Neural crest cell (in vitro differentiated cells): ENCODE measurements around the gene GPX3. TPM values are rescaled to one million over a fixed set of nuclear protein-coding genes. Genes with fewer than 3 reads are reported as not detected.

ENCODE experiments used
- DNase-seq: peaks from one replicate; pipeline ENCODE4 v3.0.0; 2021; ENCODE audit warnings: low read depth, mixed read lengths, low spot score
- H3K27ac Mint-ChIP-seq: one replicate; pipeline ENCODE4 v1.8.0; 2021; ENCODE audit warnings: mild to moderate bottlenecking, mixed read lengths; ENCODE audit not compliant: unreplicated experiment
- H3K27me3 Mint-ChIP-seq: 2 replicates; pipeline ENCODE4 v1.8.0; 2021; ENCODE audit warnings: low read depth, mild to moderate bottlenecking, mixed read lengths
- H3K36me3 Mint-ChIP-seq: 2 replicates; pipeline ENCODE4 v1.8.0; 2021; ENCODE audit warnings: low read depth, mild to moderate bottlenecking, mixed read lengths
- H3K4me1 Mint-ChIP-seq: 2 replicates; pipeline ENCODE4 v1.8.0; 2021; ENCODE audit warnings: mixed read lengths
- H3K4me3 Mint-ChIP-seq: one replicate; pipeline ENCODE4 v1.8.0; 2021; ENCODE audit warnings: mild to moderate bottlenecking, mixed read lengths
- H3K9me3 Mint-ChIP-seq: 2 replicates; pipeline ENCODE4 v1.8.0; 2021; ENCODE audit warnings: mixed read lengths
- total RNA-seq: library from RNA; stranded (reverse); gene quantifications from 2 replicates; pipeline ENCODE4 v1.2.1, GENCODE V29; 2021
- TF ChIP-seq, protein P1 (sequence below): fragments of 200-600 bp; sonication (generic); conservative IDR thresholded peaks from 2 replicates; pipeline ENCODE4 v1.5.0; 2021; ENCODE audit warnings: antibody characterized with exemption, mild to moderate bottlenecking

GPX3 gene
- total RNA-seq, 1 donor from 2014 or later, result 4.6 TPM

DNA sequence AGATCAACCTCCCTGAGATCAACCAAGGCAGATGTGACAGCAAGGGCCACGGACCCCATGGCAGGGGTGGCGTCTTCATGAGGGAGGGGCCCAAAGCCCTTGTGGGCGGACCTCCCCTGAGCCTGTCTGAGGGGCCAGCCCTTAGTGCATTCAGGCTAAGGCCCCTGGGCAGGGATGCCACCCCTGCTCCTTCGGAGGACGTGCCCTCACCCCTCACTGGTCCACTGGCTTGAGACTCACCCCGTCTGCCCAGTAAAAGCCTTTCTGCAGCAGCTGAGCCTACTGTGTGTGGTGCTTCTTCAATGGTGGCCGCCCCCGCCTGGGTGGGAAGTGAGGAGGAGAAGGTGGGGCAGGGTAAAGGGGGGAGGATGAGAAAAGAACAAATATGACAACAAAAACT is 8.3 kb downstream of the GPX3 start:
- Mint-ChIP-seq H3K27ac (peak overlapping the region; percentile 72), H3K4me3 (no peak overlapping the region), H3K36me3 (peaks cover 12% of the 10 kb centered on the region), H3K27me3 (no peaks in the 10 kb centered on the region), H3K4me1 (no peaks in the 10 kb centered on the region), H3K9me3 (no peaks in the 10 kb centered on the region)
- DNase-seq, result no peak
- TF ChIP-seq, protein P1, sequence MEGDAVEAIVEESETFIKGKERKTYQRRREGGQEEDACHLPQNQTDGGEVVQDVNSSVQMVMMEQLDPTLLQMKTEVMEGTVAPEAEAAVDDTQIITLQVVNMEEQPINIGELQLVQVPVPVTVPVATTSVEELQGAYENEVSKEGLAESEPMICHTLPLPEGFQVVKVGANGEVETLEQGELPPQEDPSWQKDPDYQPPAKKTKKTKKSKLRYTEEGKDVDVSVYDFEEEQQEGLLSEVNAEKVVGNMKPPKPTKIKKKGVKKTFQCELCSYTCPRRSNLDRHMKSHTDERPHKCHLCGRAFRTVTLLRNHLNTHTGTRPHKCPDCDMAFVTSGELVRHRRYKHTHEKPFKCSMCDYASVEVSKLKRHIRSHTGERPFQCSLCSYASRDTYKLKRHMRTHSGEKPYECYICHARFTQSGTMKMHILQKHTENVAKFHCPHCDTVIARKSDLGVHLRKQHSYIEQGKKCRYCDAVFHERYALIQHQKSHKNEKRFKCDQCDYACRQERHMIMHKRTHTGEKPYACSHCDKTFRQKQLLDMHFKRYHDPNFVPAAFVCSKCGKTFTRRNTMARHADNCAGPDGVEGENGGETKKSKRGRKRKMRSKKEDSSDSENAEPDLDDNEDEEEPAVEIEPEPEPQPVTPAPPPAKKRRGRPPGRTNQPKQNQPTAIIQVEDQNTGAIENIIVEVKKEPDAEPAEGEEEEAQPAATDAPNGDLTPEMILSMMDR, result no peak

GRCh38 chr5:151029179-151030055 is 9.0 kb downstream of the GPX3 start:
- Mint-ChIP-seq H3K27me3 (no peaks in the 10 kb centered on the region), H3K36me3 (peaks cover 18% of the 10 kb centered on the region), H3K9me3 (no peaks in the 10 kb centered on the region), H3K27ac (no peak overlapping the region), H3K4me1 (no peaks in the 10 kb centered on the region), H3K4me3 (no peak overlapping the region)
- TF ChIP-seq, protein P1, result no peak
- DNase-seq, result no peak

- Mint-ChIP-seq H3K27me3 (no peaks in the 10 kb centered on the region), H3K36me3 (peaks cover 20% of the 10 kb centered on the region)
- TF ChIP-seq, protein P1, result no peak
Measured at GRCh38 chr5:151030056-151030336, 9.6 kb downstream of the GPX3 start.

DNA sequence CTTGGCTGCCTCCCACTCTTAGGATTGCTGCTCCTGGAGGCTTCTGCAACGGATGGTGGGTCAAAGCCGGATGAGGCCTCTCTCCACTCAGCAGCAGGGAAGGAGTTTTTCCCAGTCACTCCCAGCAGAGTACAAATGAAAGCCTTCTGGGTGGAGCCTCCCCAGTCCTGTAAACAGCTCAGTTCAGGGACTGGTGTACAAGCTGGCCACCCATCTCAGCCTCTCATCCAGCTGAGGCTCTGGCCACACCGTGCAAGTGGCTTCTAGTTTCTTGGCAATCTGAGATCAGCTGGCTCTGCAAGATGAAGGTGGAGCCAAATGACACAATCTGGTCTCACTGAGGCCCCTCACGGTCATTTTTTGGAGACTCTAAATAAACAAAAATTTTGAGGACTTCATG is 10.0 kb downstream of the GPX3 start:
- no peak for DNase-seq
- Mint-ChIP-seq H3K27ac (no peak overlapping the region), H3K9me3 (no peaks in the 10 kb centered on the region), H3K36me3 (peaks cover 20% of the 10 kb centered on the region), H3K27me3 (no peaks in the 10 kb centered on the region), H3K4me3 (no peak overlapping the region), H3K4me1 (no peaks in the 10 kb centered on the region)
- TF ChIP-seq, protein P1, result no peak

More at GRCh38 chr5:151030056-151030336, 9.6 kb downstream of the GPX3 start:
- DNase-seq, result no peak
- Mint-ChIP-seq H3K4me1 (no peaks in the 10 kb centered on the region), H3K4me3 (no peak overlapping the region), H3K9me3 (no peaks in the 10 kb centered on the region), H3K27ac (no peak overlapping the region)

GRCh38 chr5:151031554-151031953 is 11.2 kb downstream of the GPX3 start:
- H3K27ac Mint-ChIP-seq, result peak overlapping the region; percentile 60

More at GRCh38 chr5:151031554-151031953, 11.2 kb downstream of the GPX3 start:
- H3K9me3 Mint-ChIP-seq, result no peaks in the 10 kb centered on the region
- H3K36me3 Mint-ChIP-seq, result peaks cover 20% of the 10 kb centered on the region
- no peaks in the 10 kb centered on the region for H3K4me1 Mint-ChIP-seq
- no peak for DNase-seq
- TF ChIP-seq, protein P1, result no peak
- no peak overlapping the region for H3K4me3 Mint-ChIP-seq
- no peaks in the 10 kb centered on the region for H3K27me3 Mint-ChIP-seq
